HG03575 (cell line): Measurements from ENCODE around the gene LSM3.
"Not testable (repeated sequence)": the region's sequence is repeated elsewhere in the genome, so short reads cannot be mapped to it uniquely, and the experiment has no call there.

Experiments used
- ATAC-seq: cut with Tn5 transposase; IDR thresholded peaks from one replicate; pipeline ENCODE4 v1.9.1; 2021; ENCODE audit not compliant: unreplicated experiment, insufficient number of reproducible peaks, low FRiP score; ENCODE audit errors: extremely low read depth

Gene LSM3

GRCh38 chr3:14210290-14210688 is 31.7 kb downstream of the LSM3 start:
- no peak for ATAC-seq

- no peak for ATAC-seq
Measured at GRCh38 chr3:14210843-14211594, 32.4 kb downstream of the LSM3 start.

- no peak for ATAC-seq
Measured at GRCh38 chr3:14211621-14212020, 33.0 kb downstream of the LSM3 start.

GRCh38 chr3:14212032-14212431 is 33.4 kb downstream of the LSM3 start:
- no peak for ATAC-seq

- ATAC-seq, result no peak
Measured at GRCh38 chr3:14213066-14213774, 34.6 kb downstream of the LSM3 start.

- no peak for ATAC-seq
Measured at GRCh38 chr3:14214764-14215163, 36.1 kb downstream of the LSM3 start.

GRCh38 chr3:14216257-14217048 is 37.8 kb downstream of the LSM3 start:
- no peak for ATAC-seq

GRCh38 chr3:14218355-14218754 is 39.7 kb downstream of the LSM3 start:
- ATAC-seq, result no peak

GRCh38 chr3:14220933-14221332 is 42.3 kb downstream of the LSM3 start:
- ATAC-seq, result no peak

- no peak for ATAC-seq
Measured at GRCh38 chr3:14221902-14222301, 43.3 kb downstream of the LSM3 start.

GRCh38 chr3:14222457-14222856 is 43.8 kb downstream of the LSM3 start:
- ATAC-seq, result no peak

- ATAC-seq, result no peak
Measured at GRCh38 chr3:14222900-14223594, 44.4 kb downstream of the LSM3 start.

- ATAC-seq, result no peak
Measured at GRCh38 chr3:14223595-14223994, 45.0 kb downstream of the LSM3 start.

GRCh38 chr3:14224895-14225294 is 46.3 kb downstream of the LSM3 start:
- ATAC-seq, result no peak

GRCh38 chr3:14225421-14225820 is 46.8 kb downstream of the LSM3 start:
- ATAC-seq, result no peak

- not testable (repeated sequence) for ATAC-seq
Measured at GRCh38 chr3:14226351-14226750, 47.7 kb downstream of the LSM3 start.

GRCh38 chr3:14227856-14228255 is 49.2 kb downstream of the LSM3 start:
- no peak for ATAC-seq

- ATAC-seq, result no peak
Measured at GRCh38 chr3:14228681-14229470, 50.3 kb downstream of the LSM3 start.
